Stimulated activated CD4-positive, alpha-beta T cell treated with anti-CD3 and anti-CD28 coated beads, Interleukin-1b, Interleukin-23, amount 100 ng/mL, for 1 hour (primary cell): Measurements from ENCODE around the gene GRIA2.
"Not testable (repeated sequence)": the region's sequence is repeated elsewhere in the genome, so short reads cannot be mapped to it uniquely, and the experiment has no call there.

ENCODE experiments used
- DNase-seq, 2 donors: peaks; one replicate each; pipeline ENCODE4 v3.0.0-alpha.2; 2020; ENCODE audit warnings: low read depth in 2 of 2

The GRIA2 gene

GRCh38 chr4:157258165-157258564 is 37.6 kb downstream of the GRIA2 start:
- DNase-seq = not testable (repeated sequence)

- no peak for DNase-seq
Observed at GRCh38 chr4:157265281-157265680, 44.8 kb downstream of the GRIA2 start.

GRCh38 chr4:157270108-157270507 is 49.6 kb downstream of the GRIA2 start:
- DNase-seq = no peak

- DNase-seq = no peak
Observed at GRCh38 chr4:157270552-157270951, 50.0 kb downstream of the GRIA2 start.

GRCh38 chr4:157271166-157271869 is 50.8 kb downstream of the GRIA2 start:
- no peak for DNase-seq

- DNase-seq = no peak
Observed at GRCh38 chr4:157280673-157281072, 60.1 kb downstream of the GRIA2 start.

- no peak for DNase-seq
Observed at GRCh38 chr4:157282019-157282418, 61.5 kb downstream of the GRIA2 start.

- DNase-seq = no peak
Observed at GRCh38 chr4:157287445-157287844, 66.9 kb downstream of the GRIA2 start.

- no peak for DNase-seq
Observed at GRCh38 chr4:157290622-157291021, 70.1 kb downstream of the GRIA2 start.

- no peak for DNase-seq
Observed at GRCh38 chr4:157291071-157291470, 70.5 kb downstream of the GRIA2 start.

- DNase-seq = no peak
Observed at GRCh38 chr4:157293673-157294072, 73.1 kb downstream of the GRIA2 start.

- no peak for DNase-seq
Observed at GRCh38 chr4:157294575-157294974, 74.0 kb downstream of the GRIA2 start.

GRCh38 chr4:157300701-157301100 is 80.2 kb downstream of the GRIA2 start:
- DNase-seq = no peak

- DNase-seq = no peak
Observed at GRCh38 chr4:157303471-157303960, 83.0 kb downstream of the GRIA2 start.

- no peak for DNase-seq
Observed at GRCh38 chr4:157304769-157305168, 84.2 kb downstream of the GRIA2 start.

GRCh38 chr4:157312702-157313101 is 92.2 kb downstream of the GRIA2 start:
- DNase-seq = no peak

- no peak for DNase-seq
Observed at GRCh38 chr4:157314906-157315305, 94.4 kb downstream of the GRIA2 start.

- DNase-seq = no peak
Observed at GRCh38 chr4:157315968-157316367, 95.4 kb downstream of the GRIA2 start.

GRCh38 chr4:157320092-157320491 is 99.6 kb downstream of the GRIA2 start:
- DNase-seq = no peak

- DNase-seq = no peak
Observed at GRCh38 chr4:157327666-157328065, 107.1 kb downstream of the GRIA2 start.

- DNase-seq = no peak
Observed at GRCh38 chr4:157357887-157358286, 137.4 kb downstream of the GRIA2 start.

GRCh38 chr4:157358439-157358838 is 137.9 kb downstream of the GRIA2 start:
- DNase-seq = no peak

- no peak for DNase-seq
Observed at GRCh38 chr4:157358851-157359250, 138.3 kb downstream of the GRIA2 start.

- no peak for DNase-seq
Observed at GRCh38 chr4:157363360-157363759, 142.8 kb downstream of the GRIA2 start.
